SH-SY5Y (cell line): ENCODE measurements around the gene ELOB.

ENCODE experiments used
- GATA2 ChIP-seq: IDR thresholded peaks from 2 replicates; pipeline ENCODE4 v1.6.1; 2011; ENCODE audit warnings: mild to moderate bottlenecking, low read depth, low read length
- GATA3 ChIP-seq: IDR thresholded peaks from 2 replicates; pipeline ENCODE4 v1.6.1; 2011; ENCODE audit warnings: low read depth, mild to moderate bottlenecking, low read length, moderate library complexity

Gene ELOB

DNA sequence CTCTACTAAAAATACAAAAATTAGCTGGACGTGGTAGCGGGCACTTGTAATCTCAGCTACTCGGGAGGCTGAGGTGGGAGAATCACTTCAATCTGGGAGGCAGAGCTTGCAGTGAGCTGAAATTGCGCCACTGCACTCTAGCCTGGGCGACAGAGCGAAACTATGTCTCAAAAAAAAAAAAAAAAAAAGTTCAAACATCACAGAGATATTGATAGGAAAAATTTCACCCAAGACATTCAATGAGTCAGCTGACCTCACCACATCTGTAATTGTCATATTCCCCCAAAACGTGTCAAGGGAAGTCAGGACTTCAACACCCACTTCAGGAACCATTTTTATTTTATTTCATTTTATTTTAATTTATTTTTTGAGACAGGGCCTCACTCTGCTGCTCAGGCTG is 49.0 kb downstream of the ELOB start:
- TF ChIP-seq GATA2 = no peak
- no peak for TF ChIP-seq GATA3

DNA sequence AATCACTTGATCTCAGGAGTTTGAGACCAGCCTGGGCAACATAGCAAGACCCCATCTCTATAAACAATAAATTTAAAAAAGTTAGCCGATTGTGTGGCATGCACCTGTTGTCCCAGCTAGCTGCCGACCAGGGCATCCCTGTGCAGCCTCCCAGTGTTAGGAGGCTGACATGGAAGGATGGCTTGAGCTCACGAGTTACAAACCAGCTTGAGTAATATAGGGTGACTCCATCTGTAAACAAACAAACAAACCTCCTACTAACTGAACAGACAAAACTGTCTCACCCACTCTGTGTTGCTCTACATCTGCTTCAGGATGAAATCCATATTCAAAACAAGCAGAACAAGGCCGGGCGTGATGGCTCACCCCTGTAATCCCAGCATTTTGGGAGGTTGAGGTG is 50.2 kb downstream of the ELOB start:
- no peak for TF ChIP-seq GATA3
- no peak for TF ChIP-seq GATA2

- no peak for TF ChIP-seq GATA2
- no peak for TF ChIP-seq GATA3
Measured at GRCh38 chr16:2724816-2725348, 52.2 kb downstream of the ELOB start.

DNA sequence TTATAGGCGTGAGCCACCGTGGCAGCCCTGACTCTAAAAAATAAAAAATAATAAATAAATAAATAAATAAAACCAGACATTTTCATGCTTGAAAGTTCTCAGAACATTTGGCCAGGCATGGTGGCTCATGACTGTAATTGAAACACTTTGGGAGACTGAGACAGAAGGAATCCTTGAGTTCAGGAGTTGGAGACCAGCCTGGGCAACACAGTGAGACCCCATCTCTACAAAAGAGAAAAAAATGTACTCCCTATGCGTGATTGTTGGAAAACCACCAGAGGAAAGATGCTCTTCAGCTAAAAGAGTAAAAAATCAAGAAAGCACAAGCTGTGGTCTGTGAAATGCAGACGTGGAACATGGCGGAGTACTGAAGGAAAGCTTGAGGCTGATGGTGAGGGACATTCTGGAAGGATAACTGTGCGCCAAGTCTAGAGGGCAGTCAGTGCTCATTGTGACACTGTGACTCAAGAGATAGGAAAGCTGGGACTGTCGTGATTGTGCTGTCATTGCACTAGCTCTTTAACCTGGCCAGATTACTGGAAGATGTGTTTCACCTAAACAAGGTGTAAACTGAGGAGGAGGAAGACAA is 52.9 kb downstream of the ELOB start:
- TF ChIP-seq GATA3 (no peak), GATA2 (no peak)
